CD4-positive, alpha-beta T cell (primary cell): Measurements from ENCODE around the gene OR12D2. TPM values are rescaled to one million over a fixed set of nuclear protein-coding genes. Genes with fewer than 3 reads are reported as not detected.

ENCODE experiments used
- ATAC-seq: fragments of 200-7000 bp; cut with Tn5 transposase; one replicate; pipeline ENCODE4 v1.10.0; 2022; ENCODE audit warnings: mild to moderate bottlenecking; ENCODE audit not compliant: poor library complexity
- CTCF ChIA-PET: fragments of 350-600 bp; sonication (Branson Sonifier 250); formaldehyde crosslinking; loops from one replicate; lab custom pipeline; 2021; ENCODE audit warnings: antibody characterized with exemption, inconsistent platforms; lab: Charles Lee
- POLR2A ChIA-PET: fragments of 350-600 bp; sonication (Branson Sonifier 250); formaldehyde crosslinking; loops from one replicate; lab custom pipeline; 2021; ENCODE audit warnings: antibody characterized with exemption, inconsistent platforms; lab: Charles Lee
- DNase-seq, 14 experiments: peaks; one replicate each; pipeline ENCODE4 v3.0.0-alpha.2; 2013 to 2020; ENCODE audit warnings: mixed read lengths in 2 of 14
- H3K27ac ChIP-seq, 2 donors: one replicate each; pipeline versions ENCODE4 v1.5.1 to v1.7.0; 2013; ENCODE audit warnings: low read length in 2 of 2, low read depth in 1 of 2, mild to moderate bottlenecking in 1 of 2
- H3K27me3 ChIP-seq, 2 experiments: 1 replicate in 1 of 2; 2 replicates in 1 of 2; pipeline versions ENCODE4 v1.6.1 to v1.7.0; 2013; ENCODE audit warnings: low read length in 2 of 2, control low read depth in 1 of 2, mild to moderate bottlenecking in 1 of 2, moderate library complexity in 1 of 2; ENCODE audit not compliant: insufficient read depth in 2 of 2, control insufficient read depth in 1 of 2
- H3K36me3 ChIP-seq: one replicate; pipeline ENCODE4 v1.6.1; 2013; ENCODE audit warnings: low read length, control low read depth; ENCODE audit not compliant: insufficient read depth
- H3K4me1 ChIP-seq: one replicate; pipeline ENCODE4 v1.6.1; 2013; ENCODE audit warnings: low read length, control low read depth; ENCODE audit not compliant: insufficient read depth
- H3K4me3 ChIP-seq: one replicate; pipeline ENCODE4 v1.5.1; 2013; ENCODE audit warnings: mild to moderate bottlenecking, low read length, moderate library complexity
- H3K9me3 ChIP-seq, 2 experiments: 1 replicate in 1 of 2; 2 replicates in 1 of 2; pipeline versions ENCODE4 v1.6.1 to v1.7.0; 2013; ENCODE audit warnings: low read length in 2 of 2, mild to moderate bottlenecking in 2 of 2, control low read depth in 1 of 2, moderate library complexity in 1 of 2; ENCODE audit not compliant: control insufficient read depth in 1 of 2, insufficient read depth in 1 of 2
- H3K27ac Mint-ChIP-seq: one replicate; pipeline ENCODE4 v1.8.0; 2020; ENCODE audit warnings: mixed read lengths
- H3K27me3 Mint-ChIP-seq: one replicate; pipeline ENCODE4 v1.8.0; 2021; ENCODE audit warnings: mixed read lengths
- H3K36me3 Mint-ChIP-seq: one replicate; pipeline ENCODE4 v1.8.0; 2021; ENCODE audit warnings: low read depth, mixed read lengths
- H3K4me1 Mint-ChIP-seq: one replicate; pipeline ENCODE4 v1.8.0; 2021; ENCODE audit warnings: low read depth, mixed read lengths
- H3K4me3 Mint-ChIP-seq: one replicate; pipeline ENCODE4 v1.8.0; 2020; ENCODE audit warnings: mild to moderate bottlenecking, mixed read lengths
- H3K9me3 Mint-ChIP-seq: one replicate; pipeline ENCODE4 v1.8.0; 2020; ENCODE audit warnings: mixed read lengths
- CTCF ChIP-seq: fragments of 200-600 bp; IDR thresholded peaks from one replicate; pipeline ENCODE4 v1.8.0; 2022; ENCODE audit warnings: antibody characterized with exemption, mild to moderate bottlenecking
- intact Hi-C, 2 experiments: fragments of 100-400 bp; cut with DNase I in 1 of 2; cut with micrococcal nuclease in 1 of 2; formaldehyde crosslinking; loops; one replicate each; pipeline versions ENCODE4 v1.15.1 to v1.9.0; 2023 to 2025; cut with DNase I, micrococcal nuclease
- total RNA-seq, 174 experiments: library from RNA in 2 of 174; stranded (reverse) in 2 of 174; gene quantifications; one replicate each; pipeline ENCODE4 v1.2.3 and lab custom pipeline; 2021 to 2026

The OR12D2 gene
- total RNA-seq, 2 experiments from 2014 or later, result not detected

- H3K36me3 Mint-ChIP-seq, result no peaks in the 10 kb centered on the region
- ChIA-PET CTCF (no interaction called here), POLR2A (no interaction called here)
- Histone ChIP-seq H3K27ac (no peak overlapping the region), H3K4me1 (no peaks in the 10 kb centered on the region), H3K9me3 (no peaks in the 10 kb centered on the region), H3K36me3 (no peaks in the 10 kb centered on the region), H3K27me3 (peaks cover 9 to 28% of the 10 kb centered on the region in 2 experiments), H3K4me3 (no peak overlapping the region)
- TF ChIP-seq CTCF, result no peak
- H3K4me3 Mint-ChIP-seq, result no peak overlapping the region
- H3K4me1 Mint-ChIP-seq, result no peaks in the 10 kb centered on the region
- no peaks in the 10 kb centered on the region for H3K9me3 Mint-ChIP-seq
- intact Hi-C loops, result no loop called here
- H3K27me3 Mint-ChIP-seq, result peaks cover 39% of the 10 kb centered on the region
- ATAC-seq, result no peak
- no peak overlapping the region for H3K27ac Mint-ChIP-seq
- no peak for DNase-seq
Measured at GRCh38 chr6:29388533-29388932, 6.9 kb upstream of the OR12D2 start.

DNA sequence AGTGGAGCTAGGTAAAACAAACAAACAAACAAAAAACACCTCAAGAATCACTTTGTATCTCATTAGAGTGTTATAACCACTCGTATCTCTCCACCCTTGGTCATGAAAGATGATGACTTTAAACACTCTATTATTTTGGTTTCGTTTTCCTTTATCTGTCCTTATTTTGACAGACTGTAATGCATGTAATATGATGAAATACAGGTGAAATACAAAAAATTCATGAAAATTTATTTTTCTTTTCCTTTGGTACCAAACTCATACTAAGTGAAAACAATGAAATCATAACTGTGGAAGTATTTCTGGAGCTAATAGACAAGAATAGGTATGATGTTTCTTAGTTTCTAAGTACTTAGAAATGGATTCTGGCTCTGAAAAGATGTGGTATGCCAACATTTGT is 4.1 kb downstream of the OR12D2 start:
- POLR2A ChIA-PET, result no interaction called here
- no peak for ATAC-seq
- Histone ChIP-seq H3K36me3 (no peaks in the 10 kb centered on the region), H3K27me3 (peaks cover 7 to 15% of the 10 kb centered on the region in 2 experiments), H3K9me3 (no peaks in the 10 kb centered on the region), H3K4me3 (no peak overlapping the region), H3K4me1 (no peaks in the 10 kb centered on the region), H3K27ac (no peak overlapping the region)
- Mint-ChIP-seq H3K27ac (no peak overlapping the region), H3K36me3 (no peaks in the 10 kb centered on the region), H3K9me3 (no peaks in the 10 kb centered on the region), H3K27me3 (peaks cover 76% of the 10 kb centered on the region), H3K4me1 (no peaks in the 10 kb centered on the region), H3K4me3 (no peak overlapping the region)
- intact Hi-C loops, result no loop called here
- DNase-seq, result no peak
- no peak for TF ChIP-seq CTCF
- CTCF ChIA-PET, result interaction anchor here (1.1 kb wide), 1 partner anchor 13 kb away, joined by 3 read pairs; no protein-coding TSS in a partner anchor

- Histone ChIP-seq H3K36me3 (no peaks in the 10 kb centered on the region), H3K4me1 (no peaks in the 10 kb centered on the region), H3K9me3 (no peaks in the 10 kb centered on the region), H3K4me3 (no peak overlapping the region), H3K27ac (no peak overlapping the region), H3K27me3 (peaks cover 12 to 13% of the 10 kb centered on the region in 2 experiments)
- no peak overlapping the region for H3K27ac Mint-ChIP-seq
- DNase-seq, result no peak
- intact Hi-C loops, result no loop called here
- no peak for TF ChIP-seq CTCF
- ChIA-PET POLR2A (no interaction called here), CTCF (no interaction called here)
- H3K9me3 Mint-ChIP-seq, result no peaks in the 10 kb centered on the region
- no peak for ATAC-seq
- H3K4me1 Mint-ChIP-seq, result no peaks in the 10 kb centered on the region
- H3K27me3 Mint-ChIP-seq, result peaks cover 80% of the 10 kb centered on the region
- no peak overlapping the region for H3K4me3 Mint-ChIP-seq
- no peaks in the 10 kb centered on the region for H3K36me3 Mint-ChIP-seq
Measured at GRCh38 chr6:29403801-29404200, 8.4 kb downstream of the OR12D2 start.
